ENCODE measurements around the gene TMEM184B. TPM values are rescaled to one million over a fixed set of nuclear protein-coding genes. Genes with fewer than 3 reads are reported as not detected.
A peak's percentile ranks its signal among the peaks of the same experiment; 100 is the strongest.

Gene TMEM184B
- total and polyA plus RNA-seq, 2 experiments from 2014 or later: 42.2 to 95.1 TPM

DNA sequence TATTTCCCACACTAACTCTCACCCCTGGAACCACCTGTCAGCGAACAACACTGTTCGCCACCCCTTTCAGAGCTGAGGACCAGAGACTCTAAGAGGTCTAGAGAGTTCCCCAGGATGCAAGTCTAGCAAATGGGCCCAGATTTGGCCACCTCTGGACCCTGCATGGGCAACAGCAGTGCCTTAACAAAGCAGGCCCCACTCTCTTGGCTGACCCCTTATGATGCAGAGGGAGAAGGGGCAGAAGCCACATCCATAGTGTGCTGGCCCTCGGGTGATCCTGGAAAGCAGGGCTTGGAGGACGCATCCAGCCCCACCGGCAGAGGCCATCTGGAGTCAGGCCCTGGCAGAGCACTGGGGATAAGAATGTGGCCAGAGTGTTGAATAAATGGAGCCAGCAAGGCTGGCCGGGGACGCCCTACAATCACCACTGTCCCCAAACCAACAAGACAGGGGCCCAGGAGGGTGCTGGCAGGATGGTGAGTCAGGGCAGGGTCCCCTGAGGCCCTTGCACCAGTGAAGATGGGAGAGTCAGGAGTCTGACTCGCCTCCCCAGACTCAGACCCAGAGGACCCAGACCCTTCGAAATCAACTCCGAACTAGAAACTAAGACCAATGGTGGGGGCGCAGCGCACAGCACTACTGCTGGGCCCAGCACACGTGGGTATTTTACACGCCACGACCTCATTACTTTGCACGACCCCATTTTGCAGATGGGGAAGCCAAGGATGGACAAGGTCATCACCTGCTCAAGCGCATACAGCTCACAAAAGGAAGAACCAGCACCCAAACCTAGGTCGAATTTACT lies 37.9 kb upstream of the TMEM184B start (continued):
- TF ChIP-seq, protein P1, sequence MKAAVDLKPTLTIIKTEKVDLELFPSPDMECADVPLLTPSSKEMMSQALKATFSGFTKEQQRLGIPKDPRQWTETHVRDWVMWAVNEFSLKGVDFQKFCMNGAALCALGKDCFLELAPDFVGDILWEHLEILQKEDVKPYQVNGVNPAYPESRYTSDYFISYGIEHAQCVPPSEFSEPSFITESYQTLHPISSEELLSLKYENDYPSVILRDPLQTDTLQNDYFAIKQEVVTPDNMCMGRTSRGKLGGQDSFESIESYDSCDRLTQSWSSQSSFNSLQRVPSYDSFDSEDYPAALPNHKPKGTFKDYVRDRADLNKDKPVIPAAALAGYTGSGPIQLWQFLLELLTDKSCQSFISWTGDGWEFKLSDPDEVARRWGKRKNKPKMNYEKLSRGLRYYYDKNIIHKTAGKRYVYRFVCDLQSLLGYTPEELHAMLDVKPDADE (IDR thresholded peaks at IDR 0.05): no peak
- TF ChIP-seq, protein P2, sequence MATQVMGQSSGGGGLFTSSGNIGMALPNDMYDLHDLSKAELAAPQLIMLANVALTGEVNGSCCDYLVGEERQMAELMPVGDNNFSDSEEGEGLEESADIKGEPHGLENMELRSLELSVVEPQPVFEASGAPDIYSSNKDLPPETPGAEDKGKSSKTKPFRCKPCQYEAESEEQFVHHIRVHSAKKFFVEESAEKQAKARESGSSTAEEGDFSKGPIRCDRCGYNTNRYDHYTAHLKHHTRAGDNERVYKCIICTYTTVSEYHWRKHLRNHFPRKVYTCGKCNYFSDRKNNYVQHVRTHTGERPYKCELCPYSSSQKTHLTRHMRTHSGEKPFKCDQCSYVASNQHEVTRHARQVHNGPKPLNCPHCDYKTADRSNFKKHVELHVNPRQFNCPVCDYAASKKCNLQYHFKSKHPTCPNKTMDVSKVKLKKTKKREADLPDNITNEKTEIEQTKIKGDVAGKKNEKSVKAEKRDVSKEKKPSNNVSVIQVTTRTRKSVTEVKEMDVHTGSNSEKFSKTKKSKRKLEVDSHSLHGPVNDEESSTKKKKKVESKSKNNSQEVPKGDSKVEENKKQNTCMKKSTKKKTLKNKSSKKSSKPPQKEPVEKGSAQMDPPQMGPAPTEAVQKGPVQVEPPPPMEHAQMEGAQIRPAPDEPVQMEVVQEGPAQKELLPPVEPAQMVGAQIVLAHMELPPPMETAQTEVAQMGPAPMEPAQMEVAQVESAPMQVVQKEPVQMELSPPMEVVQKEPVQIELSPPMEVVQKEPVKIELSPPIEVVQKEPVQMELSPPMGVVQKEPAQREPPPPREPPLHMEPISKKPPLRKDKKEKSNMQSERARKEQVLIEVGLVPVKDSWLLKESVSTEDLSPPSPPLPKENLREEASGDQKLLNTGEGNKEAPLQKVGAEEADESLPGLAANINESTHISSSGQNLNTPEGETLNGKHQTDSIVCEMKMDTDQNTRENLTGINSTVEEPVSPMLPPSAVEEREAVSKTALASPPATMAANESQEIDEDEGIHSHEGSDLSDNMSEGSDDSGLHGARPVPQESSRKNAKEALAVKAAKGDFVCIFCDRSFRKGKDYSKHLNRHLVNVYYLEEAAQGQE (IDR thresholded peaks at IDR 0.05; ENCODE audit: unreplicated experiment): no peak
- TF ChIP-seq JUNB (IDR thresholded peaks at IDR 0.05; ENCODE audit: unreplicated experiment): no peak

DNA sequence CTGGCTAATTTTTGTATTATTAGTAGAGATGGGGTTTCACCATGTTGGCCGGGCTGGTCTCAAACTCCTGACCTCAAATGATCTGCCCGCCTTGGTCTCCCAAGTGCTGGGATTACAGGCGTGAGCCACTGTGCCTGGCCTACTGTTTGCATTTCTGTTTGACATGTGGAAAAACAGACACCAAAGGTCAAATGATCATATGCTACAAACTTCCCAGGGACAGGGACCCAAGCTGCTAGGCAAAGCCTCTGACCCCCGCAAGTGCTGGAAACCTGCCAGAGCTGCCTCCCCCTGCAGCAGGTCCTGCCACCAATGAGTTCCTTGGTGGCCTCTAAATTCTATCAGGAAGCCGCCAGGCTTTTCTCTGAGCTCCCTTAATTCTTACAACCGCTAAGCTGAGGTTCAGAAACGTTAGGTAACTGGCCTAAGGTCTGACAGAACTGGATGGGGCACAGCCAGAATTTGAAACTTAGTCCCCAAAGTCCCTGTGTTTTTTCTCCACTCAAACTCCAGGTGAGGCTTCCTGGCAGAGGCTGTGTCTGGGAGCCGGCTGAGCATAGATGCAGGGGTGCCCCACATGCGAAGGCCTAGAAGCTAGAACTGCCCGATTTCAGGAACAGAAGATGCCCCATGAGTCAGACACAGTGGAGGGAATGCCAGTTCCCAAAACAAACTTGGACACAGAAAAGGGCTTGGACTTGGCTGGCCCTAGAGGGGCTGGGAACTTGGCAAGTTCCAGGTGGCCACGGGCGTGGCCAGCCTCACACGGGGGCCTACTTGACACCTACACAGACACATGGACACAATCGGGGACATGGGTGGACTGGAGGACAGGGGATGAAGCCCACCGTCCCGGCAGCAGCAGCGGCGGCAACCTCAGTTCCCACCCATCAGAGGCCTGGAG lies 37.1 kb upstream of the TMEM184B start:
- peaks cover 76% of the 10 kb centered on the region for H3K4me1 Mint-ChIP-seq
- DNase-seq (ENCODE audit: low spot score): no peak
- peak overlapping the region; percentile 56; the same call in 1 of the 2 replicates for H3K27ac Mint-ChIP-seq
- H3K4me3 Mint-ChIP-seq: no peak overlapping the region
- H3K4me3 ChIP-seq: no peak overlapping the region
- no peak overlapping the region for H3K4me2 ChIP-seq
- peaks cover 39% of the 10 kb centered on the region for H3K36me3 ChIP-seq (ENCODE audit: insufficient read depth)
- H3K27me3 Mint-ChIP-seq (ENCODE audit: insufficient read depth, low read depth, poor library complexity): peaks cover 21% of the 10 kb centered on the region
- ATAC-seq: no peak
- peaks cover 62% of the 10 kb centered on the region for H3K36me3 Mint-ChIP-seq (ENCODE audit: low read depth)
- H4K20me1 ChIP-seq (replicated peaks; ENCODE audit: insufficient read depth): peaks cover 97% of the 10 kb centered on the region
- no peaks in the 10 kb centered on the region for H3K9me2 ChIP-seq (ENCODE audit: insufficient read depth)
- peak overlapping the region; percentile 81; the same call in 1 of the 2 replicates for H3K27ac ChIP-seq (ENCODE audit: low read depth)
- peaks cover 80% of the 10 kb centered on the region for H3K4me1 ChIP-seq (ENCODE audit: insufficient read depth)
- H3K79me2 ChIP-seq (replicated peaks; ENCODE audit: insufficient read depth): peaks cover 100% of the 10 kb centered on the region
- no peaks in the 10 kb centered on the region; the same call in 2 of the 3 replicates for H3K9me3 Mint-ChIP-seq
- no peaks in the 10 kb centered on the region for H3K27me3 ChIP-seq (ENCODE audit: insufficient read depth)
- peaks cover 45% of the 10 kb centered on the region for H3F3A ChIP-seq (replicated peaks; ENCODE audit: low read depth)
- no peak overlapping the region for H2AFZ ChIP-seq
- no peak for TF ChIP-seq EZH2 (IDR thresholded peaks at IDR 0.05; ENCODE audit: low read depth, unreplicated experiment)
- no peak; the same call in 1 of the 2 replicates for TF ChIP-seq POLR2AphosphoS5 (IDR thresholded peaks at IDR 0.05; ENCODE audit: low read depth)
- TF ChIP-seq, protein P3, sequence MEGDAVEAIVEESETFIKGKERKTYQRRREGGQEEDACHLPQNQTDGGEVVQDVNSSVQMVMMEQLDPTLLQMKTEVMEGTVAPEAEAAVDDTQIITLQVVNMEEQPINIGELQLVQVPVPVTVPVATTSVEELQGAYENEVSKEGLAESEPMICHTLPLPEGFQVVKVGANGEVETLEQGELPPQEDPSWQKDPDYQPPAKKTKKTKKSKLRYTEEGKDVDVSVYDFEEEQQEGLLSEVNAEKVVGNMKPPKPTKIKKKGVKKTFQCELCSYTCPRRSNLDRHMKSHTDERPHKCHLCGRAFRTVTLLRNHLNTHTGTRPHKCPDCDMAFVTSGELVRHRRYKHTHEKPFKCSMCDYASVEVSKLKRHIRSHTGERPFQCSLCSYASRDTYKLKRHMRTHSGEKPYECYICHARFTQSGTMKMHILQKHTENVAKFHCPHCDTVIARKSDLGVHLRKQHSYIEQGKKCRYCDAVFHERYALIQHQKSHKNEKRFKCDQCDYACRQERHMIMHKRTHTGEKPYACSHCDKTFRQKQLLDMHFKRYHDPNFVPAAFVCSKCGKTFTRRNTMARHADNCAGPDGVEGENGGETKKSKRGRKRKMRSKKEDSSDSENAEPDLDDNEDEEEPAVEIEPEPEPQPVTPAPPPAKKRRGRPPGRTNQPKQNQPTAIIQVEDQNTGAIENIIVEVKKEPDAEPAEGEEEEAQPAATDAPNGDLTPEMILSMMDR (conservative IDR thresholded peaks at IDR 0.05; ENCODE audit: low read depth in 2 of 2): no peak
- TF ChIP-seq, protein P2 (IDR thresholded peaks at IDR 0.05; ENCODE audit: unreplicated experiment): no peak
- no peak for TF ChIP-seq EZH2phosphoT487 (IDR thresholded peaks at IDR 0.05; ENCODE audit: unreplicated experiment)
- TF ChIP-seq NANOG (IDR thresholded peaks at IDR 0.05; ENCODE audit: borderline replicate concordance): no peak

All from GM23338 (cell line).